Keratinocyte (primary cell): ENCODE results near the gene ZNF780B. TPM values are rescaled to one million over a fixed set of nuclear protein-coding genes. Genes with fewer than 3 reads are reported as not detected.

Experiments
- DNase-seq: peaks from one replicate; pipeline ENCODE4 v3.0.0-alpha.2; 2011; ENCODE audit warnings: low read depth, missing footprints, low spot score
- FAIRE-seq: peaks from 2 replicates; lab custom pipeline; 2011; peaks lifted over from hg19 to GRCh38; lab: Jason Lieb, UNC
- H2AFZ ChIP-seq: 2 replicates; pipeline ENCODE4 v1.6.0; 2012; ENCODE audit warnings: low read length, control low read depth, inconsistent platforms; ENCODE audit not compliant: control insufficient read depth
- H3K27ac ChIP-seq: 2 replicates; pipeline ENCODE4 v1.5.1; 2011; ENCODE audit warnings: low read length; ENCODE audit not compliant: control insufficient read depth, insufficient read depth
- H3K27me3 ChIP-seq: 3 replicates; pipeline ENCODE4 v1.6.0; 2011; ENCODE audit warnings: low read length; ENCODE audit not compliant: control insufficient read depth, insufficient read depth; ENCODE audit errors: extremely low read depth
- H3K36me3 ChIP-seq, 2 experiments: 2 replicates in 1 of 2; 3 replicates in 1 of 2; pipeline ENCODE4 v1.5.1; 2011; ENCODE audit warnings: low read length in 2 of 2, mild to moderate bottlenecking in 1 of 2; ENCODE audit not compliant: control insufficient read depth in 2 of 2, insufficient read depth in 2 of 2; ENCODE audit errors: extremely low read depth in 1 of 2
- H3K4me1 ChIP-seq: 3 replicates; pipeline ENCODE4 v1.5.1; 2011; ENCODE audit warnings: low read length; ENCODE audit not compliant: control insufficient read depth, insufficient read depth; ENCODE audit errors: extremely low read depth
- H3K4me2 ChIP-seq: 3 replicates; pipeline ENCODE4 v1.6.0; 2011; ENCODE audit warnings: low read depth, low read length; ENCODE audit not compliant: control insufficient read depth, insufficient read depth; ENCODE audit errors: extremely low read depth
- H3K4me3 ChIP-seq, 3 experiments: fragments of 200-600 bp in 1 of 3; sonication (generic) in 1 of 3; 2 replicates in 2 of 3; 3 replicates in 1 of 3; pipeline ENCODE4 v1.5.1; 2011 to 2016; ENCODE audit warnings: low read length in 3 of 3, mild to moderate bottlenecking in 3 of 3, control low read depth in 2 of 3, inconsistent platforms in 1 of 3, low read depth in 1 of 3, mixed read lengths in 1 of 3, mixed run types in 1 of 3, moderate library complexity in 1 of 3; ENCODE audit not compliant: control insufficient read depth in 2 of 3, insufficient read depth in 2 of 3; ENCODE audit errors: extremely low read depth in 1 of 3
- H3K79me2 ChIP-seq: 2 replicates; pipeline ENCODE4 v1.6.0; 2012; ENCODE audit warnings: low read length; ENCODE audit not compliant: control insufficient read depth, insufficient read depth
- H3K9ac ChIP-seq: 3 replicates; pipeline ENCODE4 v1.6.0; 2011; ENCODE audit warnings: low read length; ENCODE audit not compliant: control insufficient read depth, insufficient read depth; ENCODE audit errors: extremely low read depth
- H3K9me1 ChIP-seq: 3 replicates; pipeline ENCODE4 v1.6.0; 2011; ENCODE audit warnings: low read length; ENCODE audit not compliant: control insufficient read depth, insufficient read depth; ENCODE audit errors: extremely low read depth
- H3K9me3 ChIP-seq: 2 replicates; pipeline ENCODE4 v1.5.1; 2012; ENCODE audit warnings: low read depth, low read length; ENCODE audit not compliant: control insufficient read depth
- H4K20me1 ChIP-seq: 3 replicates; pipeline ENCODE4 v1.6.0; 2011; ENCODE audit warnings: low read length; ENCODE audit not compliant: control insufficient read depth, insufficient read depth; ENCODE audit errors: extremely low read depth
- CTCF ChIP-seq, 3 experiments: IDR thresholded peaks in 1 of 3; conservative IDR thresholded peaks in 1 of 3; optimal IDR thresholded peaks in 1 of 3; 2 replicates in 2 of 3; 3 replicates in 1 of 3; pipeline versions ENCODE3 to v1.5.1; 2011; ENCODE audit warnings: low read length in 3 of 3, mild to moderate bottlenecking in 3 of 3, moderate library complexity in 2 of 3, control low read depth in 1 of 3, inconsistent platforms in 1 of 3; ENCODE audit not compliant: insufficient read depth in 2 of 3; ENCODE audit errors: extremely low read depth in 1 of 3
- EZH2 ChIP-seq: IDR thresholded peaks from one replicate; pipeline ENCODE4 v1.6.1; 2012; ENCODE audit warnings: inconsistent platforms, mild to moderate bottlenecking, low read length, moderate library complexity
- dilution Hi-C: fragments of 300-500 bp; cut with MboI; formaldehyde crosslinking; loops from one replicate; pipeline ENCODE4 v1.7.0; 2020; ENCODE audit warnings: low sequenced_read_pairs; ENCODE audit not compliant: extremely low pct_ligation_motif_present
- polyA plus RNA-seq, 5 experiments: library from polyadenylated mRNA; depleted of rRNA in 3 of 5; stranded (reverse) in 3 of 5; stranded (forward) in 1 of 5; unstranded in 1 of 5; fragments of >200 nt; gene quantifications; 1 replicate in 1 of 5; 2 replicates in 3 of 5; 3 replicates in 1 of 5; pipeline versions ENCODE4 v1.2.1 to v1.2.3, GENCODE V29; 2011 to 2012; ENCODE audit warnings: missing spikeins in 2 of 5, low read depth in 1 of 5, low replicate concordance in 1 of 5

The ZNF780B gene
- polyA plus RNA-seq, 1 donor (not counting 4 experiments of a cell fraction or from before 2014, with no cell fraction given) = 8.3 TPM

DNA sequence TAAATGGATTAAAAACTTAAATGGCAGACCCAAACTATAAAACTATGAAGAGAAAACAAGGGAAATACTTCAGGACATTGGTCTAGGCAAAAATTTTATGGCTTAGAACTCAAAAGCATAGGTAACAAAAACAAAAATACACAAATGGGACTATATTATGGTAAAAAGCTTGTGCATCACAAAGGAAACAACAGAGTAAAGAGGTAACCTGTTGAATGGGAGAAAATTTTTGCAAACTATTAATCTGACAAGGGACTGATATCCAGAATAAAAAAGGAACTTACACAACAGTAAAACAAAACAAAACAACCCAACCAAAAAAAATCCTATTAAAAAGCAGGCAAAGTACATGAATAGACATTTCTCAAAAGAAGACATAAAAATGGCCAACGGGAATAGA is 68.4 kb downstream of the ZNF780B start:
- Histone ChIP-seq H3K9me3 (peaks cover 2% of the 10 kb centered on the region), H3K79me2 (no peaks in the 10 kb centered on the region), H3K4me3 (no peak overlapping the region), H4K20me1 (no peaks in the 10 kb centered on the region), H3K4me1 (no peaks in the 10 kb centered on the region), H3K27me3 (no peaks in the 10 kb centered on the region), H3K36me3 (no peaks in the 10 kb centered on the region), H2AFZ (no peak overlapping the region), H3K9me1 (no peaks in the 10 kb centered on the region), H3K4me2 (no peak overlapping the region), H3K9ac (no peak overlapping the region), H3K27ac (no peak overlapping the region)
- TF ChIP-seq CTCF (optimal IDR thresholded peaks at IDR 0.05 in 1 of 3, IDR thresholded peaks at IDR 0.05 in 1 of 3, conservative IDR thresholded peaks at IDR 0.05 in 1 of 3; ENCODE audit: extremely low read depth in 1 of 3, insufficient read depth in 2 of 3, low read length in 3 of 3) (no peak), EZH2 (no peak)
- dilution Hi-C loops = no loop called here
- DNase-seq = no peak
- no peak for FAIRE-seq

DNA sequence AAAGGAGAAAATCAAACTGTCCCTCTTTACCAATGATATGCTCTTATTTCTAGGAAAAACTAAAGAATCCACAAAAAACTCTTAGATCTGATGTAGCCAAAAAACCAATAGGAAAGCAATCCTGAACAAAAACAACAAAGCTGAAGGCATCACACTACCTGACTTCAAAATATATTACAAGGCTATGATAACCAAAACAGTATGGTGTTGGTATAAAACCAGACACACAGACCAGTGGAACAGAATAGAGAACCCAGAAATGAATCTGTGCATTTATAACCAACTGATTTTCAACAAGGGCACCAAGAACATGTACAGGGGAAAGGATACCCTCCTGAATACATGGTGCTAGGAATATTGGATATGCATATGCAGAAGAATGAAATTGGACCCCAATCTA is 68.9 kb downstream of the ZNF780B start:
- dilution Hi-C loops = no loop called here
- no peak overlapping the region for H3K4me2 ChIP-seq
- no peaks in the 10 kb centered on the region for H3K79me2 ChIP-seq
- no peak for DNase-seq
- no peak for FAIRE-seq
- H4K20me1 ChIP-seq = no peaks in the 10 kb centered on the region
- peaks cover 2% of the 10 kb centered on the region for H3K9me3 ChIP-seq
- peaks cover 0 to under 1% of the 10 kb centered on the region in 2 experiments for H3K36me3 ChIP-seq
- H3K9ac ChIP-seq = no peak overlapping the region
- no peak overlapping the region for H3K27ac ChIP-seq
- H2AFZ ChIP-seq = no peak overlapping the region
- H3K27me3 ChIP-seq = no peaks in the 10 kb centered on the region
- no peaks in the 10 kb centered on the region for H3K9me1 ChIP-seq
- TF ChIP-seq CTCF (optimal IDR thresholded peaks at IDR 0.05 in 1 of 3, IDR thresholded peaks at IDR 0.05 in 1 of 3, conservative IDR thresholded peaks at IDR 0.05 in 1 of 3; ENCODE audit: extremely low read depth in 1 of 3, insufficient read depth in 2 of 3, low read length in 3 of 3) (no peak), EZH2 (no peak)
- H3K4me3 ChIP-seq = no peak overlapping the region
- no peaks in the 10 kb centered on the region for H3K4me1 ChIP-seq
